GM19463 (cell line): ENCODE results near the gene C15orf62.

Experiments used
- ATAC-seq: cut with Tn5 transposase; IDR thresholded peaks from one replicate; pipeline ENCODE4 v1.9.1; 2021; ENCODE audit warnings: mild to moderate bottlenecking, moderate library complexity; ENCODE audit not compliant: unreplicated experiment

Gene C15orf62

GRCh38 chr15:40775740-40776536 lies 6.2 kb downstream of the C15orf62 start:
- ATAC-seq = no peak

GRCh38 chr15:40776537-40777141 lies 6.9 kb downstream of the C15orf62 start:
- ATAC-seq = no peak

- peak; percentile 54 for ATAC-seq
Observed at GRCh38 chr15:40782609-40783227, 12.9 kb downstream of the C15orf62 start.

GRCh38 chr15:40785164-40785563 lies 15.4 kb downstream of the C15orf62 start:
- ATAC-seq = no peak

DNA sequence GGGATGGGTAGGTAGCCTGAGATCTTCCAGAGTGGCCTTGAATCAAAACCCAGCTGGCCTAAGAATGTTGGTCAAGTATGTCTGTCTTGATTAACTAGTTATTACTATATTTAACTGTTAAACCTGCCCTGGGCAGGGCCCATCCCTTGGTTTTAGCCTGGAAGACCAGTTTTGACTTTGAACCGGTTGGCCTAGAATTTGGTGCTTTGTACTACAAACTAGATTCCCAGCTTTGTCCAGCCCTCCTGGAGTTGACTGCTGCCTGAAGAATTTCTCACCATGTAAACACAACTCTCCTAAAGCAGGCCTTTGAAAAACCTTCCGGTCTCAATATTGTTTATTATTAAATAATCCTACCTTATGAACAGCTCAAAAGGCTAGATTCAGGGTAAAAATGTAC lies 16.0 kb downstream of the C15orf62 start:
- ATAC-seq = no peak

DNA sequence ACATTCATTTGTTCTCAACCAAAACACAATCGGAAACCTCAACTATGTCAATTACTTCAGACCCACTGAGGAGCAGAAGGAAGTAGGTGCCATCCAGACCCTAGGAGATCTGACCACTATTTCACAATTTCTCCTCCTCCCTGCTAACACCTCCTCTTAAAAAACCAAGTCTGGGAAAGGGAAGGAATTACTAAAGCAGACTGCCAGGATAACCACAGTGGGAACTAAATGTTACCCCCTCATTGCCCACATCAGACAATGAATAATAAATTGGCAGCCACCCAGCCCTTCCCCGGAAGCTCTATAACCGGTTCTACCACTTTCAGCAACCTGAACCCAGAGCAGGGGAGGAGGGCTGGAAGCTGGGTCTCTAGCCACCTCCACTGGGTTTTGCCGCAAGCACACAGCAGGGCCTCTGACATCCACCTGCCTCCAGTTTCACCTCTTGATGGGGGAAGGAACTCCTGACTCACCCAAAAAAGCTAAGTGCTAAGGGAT lies 17.6 kb downstream of the C15orf62 start:
- no peak for ATAC-seq

- no peak for ATAC-seq
Observed at GRCh38 chr15:40787991-40788390, 18.2 kb downstream of the C15orf62 start.

- ATAC-seq = no peak
Observed at GRCh38 chr15:40789119-40789518, 19.3 kb downstream of the C15orf62 start.

DNA sequence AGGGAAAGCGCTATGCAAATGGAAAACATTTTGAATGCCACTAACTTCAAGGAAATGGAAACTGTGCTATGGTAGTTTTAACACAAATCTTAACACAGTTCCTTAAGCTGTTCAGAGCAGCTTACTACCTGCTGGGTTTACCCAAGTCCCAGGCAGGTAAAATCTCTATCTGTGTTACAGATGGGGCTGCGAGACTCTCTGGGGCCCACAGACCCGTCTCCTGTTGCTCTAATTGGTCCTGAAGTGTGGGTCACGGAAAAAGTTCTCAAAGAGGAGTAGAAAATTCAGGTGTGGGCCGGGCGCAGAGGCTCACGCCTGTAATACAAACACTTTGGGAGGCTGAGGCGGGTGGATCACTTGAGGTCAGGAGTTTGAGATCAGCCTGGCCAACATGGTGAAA lies 20.2 kb downstream of the C15orf62 start:
- ATAC-seq = no peak

DNA sequence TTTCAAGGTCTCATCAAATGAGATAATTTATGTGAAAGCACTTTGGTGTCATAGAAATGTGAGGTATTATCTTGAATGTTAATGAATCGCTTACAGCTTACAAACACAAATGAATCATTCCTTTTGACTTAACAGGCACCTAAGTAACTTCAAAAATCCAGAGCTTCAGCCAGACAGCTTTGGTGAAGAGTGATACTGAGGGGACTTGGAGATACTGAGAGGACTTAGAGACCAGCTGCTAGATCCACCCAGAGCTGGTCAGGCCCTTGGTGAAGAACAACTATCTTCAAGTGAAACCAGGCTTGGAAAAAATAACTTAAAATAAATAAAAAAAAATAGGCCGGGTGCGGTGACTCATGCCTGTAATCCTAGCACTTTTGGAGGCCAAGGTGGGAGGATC lies 20.9 kb downstream of the C15orf62 start:
- no peak for ATAC-seq

DNA sequence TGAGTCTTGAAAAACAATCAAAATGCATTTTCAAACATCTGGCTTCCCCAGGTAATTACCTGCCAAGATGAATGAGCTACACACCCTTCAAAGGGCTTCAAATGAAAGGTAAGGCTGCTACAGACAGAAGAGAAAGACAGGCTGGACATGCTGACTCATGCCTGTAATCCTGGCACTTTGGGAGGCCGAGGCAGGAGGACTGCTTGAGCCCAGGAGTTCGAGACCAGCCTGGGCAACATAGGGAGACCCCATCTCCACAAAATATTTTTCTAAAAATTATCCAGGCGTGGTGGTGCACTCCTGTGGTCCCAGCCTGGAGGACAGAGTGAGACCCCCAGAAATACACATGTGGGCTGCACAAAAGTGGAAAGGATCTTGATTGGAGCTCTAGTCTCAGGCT lies 22.6 kb downstream of the C15orf62 start:
- ATAC-seq = no peak

DNA sequence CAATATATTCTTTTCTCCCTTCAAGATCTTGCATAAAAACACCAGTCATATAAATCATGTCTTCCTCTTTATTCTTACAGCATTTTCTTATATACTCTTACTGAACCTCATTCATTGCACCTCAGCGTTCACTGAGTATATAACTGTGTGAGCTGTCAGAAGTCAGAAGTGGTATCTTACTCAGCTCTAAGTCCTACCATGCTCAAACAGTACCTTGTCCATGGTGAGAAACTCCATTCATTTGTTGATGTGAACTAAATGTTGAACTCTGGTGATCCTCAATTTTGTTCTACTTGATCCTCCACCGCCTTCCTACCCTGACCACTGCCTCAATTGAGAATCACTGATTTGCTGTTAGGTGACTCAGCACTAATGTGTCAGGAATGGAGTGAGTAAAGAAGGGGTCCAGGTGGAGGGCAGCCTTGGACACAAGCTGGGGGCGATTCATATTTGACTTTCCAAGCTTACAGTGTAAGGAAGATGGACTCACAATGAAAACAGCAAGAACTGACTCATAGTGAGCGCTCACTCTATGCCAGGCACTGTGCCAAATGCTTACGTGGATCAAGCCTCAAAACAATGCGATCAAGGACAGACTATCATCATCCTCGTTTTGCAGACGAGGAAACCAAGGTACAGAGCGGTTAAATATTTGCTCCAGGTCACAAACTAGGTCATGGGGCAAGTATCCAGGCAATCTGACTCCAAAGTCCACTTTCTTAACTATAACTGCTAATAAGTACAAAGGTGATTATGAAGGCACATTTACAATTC lies 23.6 kb downstream of the C15orf62 start:
- no peak for ATAC-seq

DNA sequence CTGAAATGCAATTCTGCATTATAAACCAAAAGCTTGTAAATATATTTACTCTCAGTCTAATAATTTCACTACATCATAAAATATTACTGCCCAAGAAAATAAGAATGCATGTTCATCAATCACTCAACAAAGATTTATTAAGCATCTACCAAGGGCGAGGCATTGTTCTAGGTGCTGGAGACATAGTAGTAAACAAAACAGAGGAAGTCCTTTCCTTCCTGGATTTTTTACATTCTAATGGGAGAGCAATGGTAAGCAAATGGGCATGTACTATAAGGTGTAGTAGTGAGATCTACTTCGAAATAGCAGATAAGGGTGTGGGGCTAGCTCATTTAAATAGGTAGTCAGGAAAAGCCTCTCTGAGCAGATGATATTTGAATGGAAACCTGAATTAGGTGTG lies 26.3 kb downstream of the C15orf62 start:
- no peak for ATAC-seq

DNA sequence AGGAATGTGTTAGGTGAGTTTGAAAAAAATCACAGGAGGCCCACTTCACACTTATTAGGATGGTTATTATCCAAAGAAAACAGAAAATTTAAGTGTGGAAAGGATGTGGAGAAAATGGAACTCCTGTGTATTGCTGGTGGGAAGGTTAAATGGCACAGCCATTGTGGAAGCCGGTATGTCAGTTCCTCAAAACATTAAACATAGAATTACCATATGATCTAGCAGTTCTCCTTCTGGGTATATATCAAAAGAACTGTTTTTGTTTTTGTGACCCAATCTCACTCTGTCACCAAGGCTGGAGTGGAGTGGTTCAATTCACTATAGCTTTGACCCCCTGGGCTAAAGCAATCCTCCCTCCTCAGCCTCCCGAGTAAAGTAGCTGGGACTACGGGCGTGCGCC lies 26.7 kb downstream of the C15orf62 start:
- no peak for ATAC-seq

DNA sequence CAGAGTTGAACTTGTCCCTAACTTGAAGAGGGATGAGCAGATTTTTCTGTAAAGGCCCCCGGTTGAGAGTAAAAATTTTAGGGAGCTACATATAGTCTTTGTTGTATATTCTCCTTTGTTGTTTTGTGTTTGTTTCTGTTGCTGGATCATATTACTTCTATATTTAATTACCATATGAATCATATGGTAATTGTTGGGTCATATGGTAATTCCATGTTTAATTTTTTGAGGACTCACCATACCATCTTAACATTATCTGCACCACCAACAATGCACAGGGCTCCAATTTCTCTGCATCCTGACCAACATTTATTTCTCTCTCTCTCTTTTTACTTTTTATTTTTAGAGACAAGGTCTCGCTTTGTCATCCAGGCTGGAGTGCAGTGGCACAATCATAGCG lies 29.7 kb downstream of the C15orf62 start:
- no peak for ATAC-seq

DNA sequence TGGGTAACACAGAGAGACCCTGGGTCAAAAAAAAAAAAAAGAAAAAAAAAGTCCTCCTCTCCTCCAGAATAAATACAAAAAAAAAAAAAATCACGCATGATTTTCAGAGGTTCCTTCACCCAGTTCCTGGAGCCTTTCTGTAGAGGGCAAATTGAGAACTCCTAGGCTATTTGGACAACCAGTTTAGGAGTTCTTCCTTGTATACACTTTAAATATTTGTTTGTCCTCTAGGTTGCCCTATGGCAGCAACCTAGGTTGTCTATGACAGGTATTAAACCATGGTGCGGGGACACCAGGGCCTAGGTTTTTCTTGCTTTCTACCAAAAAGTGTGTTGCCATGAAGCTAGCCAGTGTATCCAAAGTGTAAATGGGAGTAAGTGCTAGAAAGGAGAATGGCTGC lies 33.3 kb downstream of the C15orf62 start:
- ATAC-seq = no peak

GRCh38 chr15:40803688-40804087 lies 33.9 kb downstream of the C15orf62 start:
- ATAC-seq = no peak

- no peak for ATAC-seq
Observed at GRCh38 chr15:40806672-40807027, 36.9 kb downstream of the C15orf62 start.

DNA sequence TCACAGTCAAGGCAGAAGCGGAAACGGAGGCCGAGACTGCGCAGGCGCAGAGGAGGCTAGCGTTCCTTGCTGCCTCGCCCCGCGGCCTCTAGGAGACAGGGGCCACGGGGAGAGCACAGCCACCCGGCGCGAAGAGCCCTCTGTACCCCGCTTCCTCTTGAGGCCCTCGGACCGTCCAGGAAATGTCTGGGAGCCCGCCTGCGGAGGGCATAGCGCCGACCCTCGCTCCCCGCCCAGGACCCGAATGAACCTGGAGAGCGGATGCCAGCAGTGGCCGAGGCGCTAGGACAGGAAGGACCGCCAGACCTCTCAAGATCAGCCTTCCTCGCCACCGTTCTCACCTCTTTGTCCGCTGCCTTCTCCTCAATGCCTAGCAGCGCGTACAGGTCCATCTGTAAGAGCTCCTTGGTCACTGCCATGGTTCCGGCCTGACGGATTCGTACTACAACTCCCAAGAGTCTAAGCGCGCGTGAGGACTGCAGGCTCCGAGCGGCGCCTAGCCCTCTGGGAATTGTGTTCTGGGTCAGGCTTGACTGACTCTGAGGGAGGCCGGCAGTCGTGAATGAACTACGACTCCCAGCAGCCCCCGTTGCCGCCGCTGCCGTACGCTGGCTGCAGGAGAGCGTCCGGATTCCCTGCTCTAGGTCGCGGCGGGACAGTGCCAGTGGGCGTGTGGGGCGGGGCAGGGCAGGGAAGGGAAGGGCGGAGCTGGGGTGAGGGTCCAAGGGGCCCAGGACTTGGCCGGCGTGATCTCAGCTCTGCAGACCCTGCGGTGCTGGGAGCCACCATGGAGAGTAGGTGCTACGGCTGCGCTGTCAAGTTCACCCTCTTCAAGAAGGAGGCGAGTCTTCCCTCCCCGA lies 37.5 kb downstream of the C15orf62 start, which contains the start of the genes DNAJC17 and ZFYVE19:
Gene DNAJC17 (minus strand): TSS at position 446 of the 860 bp plus-strand sequence. CDS start 27 bp downstream, at position 419.
Gene ZFYVE19 (plus strand): TSS at position 62 of the 860 bp plus-strand sequence. CDS start 501 bp downstream, at position 563.
- ATAC-seq = peak; percentile 94

- ATAC-seq = no peak
Observed at GRCh38 chr15:40807888-40808461, 38.2 kb downstream of the C15orf62 start.
